GM19023 (cell line): ENCODE measurements around the gene TAF4B.
"Not testable (repeated sequence)": the region's sequence is repeated elsewhere in the genome, so short reads cannot be mapped to it uniquely, and the experiment has no call there.

ENCODE experiments used
- ATAC-seq: cut with Tn5 transposase; IDR thresholded peaks from one replicate; pipeline ENCODE4 v1.9.1; 2021; ENCODE audit warnings: mild to moderate bottlenecking, moderate library complexity; ENCODE audit not compliant: unreplicated experiment

Gene TAF4B

DNA sequence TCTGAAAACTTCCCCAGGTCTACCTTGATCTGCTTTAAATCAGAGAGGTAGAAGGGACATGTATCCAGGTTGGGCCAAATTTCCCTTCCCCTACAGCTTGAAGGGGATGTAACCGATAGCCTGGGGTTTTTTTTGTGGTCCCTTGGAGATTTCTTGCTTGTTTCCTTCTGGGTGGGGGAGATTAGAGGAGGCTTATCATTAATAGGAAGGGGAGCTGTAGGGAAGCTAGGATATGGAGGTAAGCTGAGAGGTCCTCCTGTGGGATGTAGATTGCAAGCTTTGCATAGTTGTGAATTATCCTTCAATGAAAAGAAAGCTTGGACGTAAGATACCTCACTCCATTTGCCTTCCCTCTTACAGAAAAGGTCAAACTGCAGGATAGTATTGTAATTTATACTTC is 11.1 kb downstream of the TAF4B start:
- ATAC-seq = not testable (repeated sequence)

- not testable (repeated sequence) for ATAC-seq
Observed at GRCh38 chr18:26238718-26239117, 12.5 kb downstream of the TAF4B start.

GRCh38 chr18:26242392-26242791 is 16.1 kb downstream of the TAF4B start:
- ATAC-seq = not testable (repeated sequence)

GRCh38 chr18:26245434-26245833 is 19.2 kb downstream of the TAF4B start:
- ATAC-seq = not testable (repeated sequence)

DNA sequence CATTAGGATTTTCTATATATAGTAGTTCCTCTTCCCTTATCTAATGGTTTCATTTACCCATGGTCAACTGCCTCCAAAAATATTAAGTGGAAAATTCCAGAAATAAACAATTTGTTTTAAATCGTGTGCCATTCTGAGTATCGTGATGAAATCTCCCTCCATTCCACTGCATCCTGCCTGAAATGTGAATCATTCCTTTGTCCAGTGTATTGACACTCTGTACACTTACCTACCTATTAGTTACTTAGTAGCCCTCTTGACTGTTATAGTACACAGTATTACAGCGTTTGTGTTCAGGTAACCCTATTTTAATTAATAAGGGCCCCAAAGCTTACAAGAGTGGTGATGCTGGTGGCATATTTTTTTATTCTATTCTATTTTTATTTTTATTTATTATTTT is 26.2 kb downstream of the TAF4B start:
- ATAC-seq = no peak

- not testable (repeated sequence) for ATAC-seq
Observed at GRCh38 chr18:26254808-26255207, 28.6 kb downstream of the TAF4B start.

GRCh38 chr18:26255695-26256622 is 29.7 kb downstream of the TAF4B start:
- no peak for ATAC-seq

GRCh38 chr18:26258711-26259110 is 32.5 kb downstream of the TAF4B start:
- no peak for ATAC-seq

DNA sequence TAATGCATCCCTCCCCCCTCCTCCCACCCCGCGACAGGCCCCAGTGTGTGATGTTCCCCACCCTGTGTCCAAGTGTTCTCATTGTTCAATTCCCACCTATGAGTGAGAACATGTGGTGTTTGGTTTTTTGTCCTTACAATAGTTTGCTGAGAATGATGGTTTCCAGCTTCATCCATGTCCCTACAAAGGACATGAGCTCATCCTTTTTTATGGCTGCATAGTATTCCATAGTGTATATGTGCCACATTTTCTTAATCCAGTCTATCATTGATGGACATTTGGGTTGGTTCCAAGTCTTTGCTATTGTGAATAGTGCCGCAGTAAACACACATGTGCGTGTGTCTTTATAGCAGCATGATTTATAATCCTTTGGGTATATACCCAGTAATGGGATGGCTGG is 33.2 kb downstream of the TAF4B start:
- ATAC-seq = not testable (repeated sequence)

- ATAC-seq = no peak
Observed at GRCh38 chr18:26262156-26262555, 35.9 kb downstream of the TAF4B start.

DNA sequence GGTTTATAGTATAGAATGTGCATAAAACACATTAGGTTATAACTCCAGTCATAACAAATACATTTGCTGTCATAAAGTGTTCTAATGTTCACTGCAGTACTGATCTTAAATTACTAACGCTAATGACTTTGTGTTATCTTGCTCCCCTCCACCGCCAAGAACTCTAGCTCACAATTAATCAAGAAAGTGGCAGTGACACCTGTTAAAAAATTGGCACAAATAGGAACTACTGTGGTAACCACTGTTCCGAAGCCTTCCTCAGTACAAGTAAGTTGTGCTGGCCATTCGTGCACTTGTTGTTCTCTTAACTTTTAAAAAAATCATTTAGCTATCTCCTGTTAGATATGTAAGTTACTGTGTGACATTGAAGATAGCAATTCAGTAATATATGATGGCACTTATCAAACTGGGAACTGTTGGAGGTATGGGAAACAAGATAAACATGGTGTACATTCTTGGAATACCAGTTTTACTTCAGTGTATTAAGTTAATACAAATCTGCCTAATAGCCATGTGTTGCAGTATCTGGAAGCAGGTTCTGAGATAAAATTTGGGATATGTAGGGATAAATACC is 41.2 kb downstream of the TAF4B start:
- no peak for ATAC-seq

GRCh38 chr18:26268454-26268853 is 42.2 kb downstream of the TAF4B start:
- no peak for ATAC-seq

GRCh38 chr18:26271917-26272549 is 45.8 kb downstream of the TAF4B start:
- ATAC-seq = no peak

DNA sequence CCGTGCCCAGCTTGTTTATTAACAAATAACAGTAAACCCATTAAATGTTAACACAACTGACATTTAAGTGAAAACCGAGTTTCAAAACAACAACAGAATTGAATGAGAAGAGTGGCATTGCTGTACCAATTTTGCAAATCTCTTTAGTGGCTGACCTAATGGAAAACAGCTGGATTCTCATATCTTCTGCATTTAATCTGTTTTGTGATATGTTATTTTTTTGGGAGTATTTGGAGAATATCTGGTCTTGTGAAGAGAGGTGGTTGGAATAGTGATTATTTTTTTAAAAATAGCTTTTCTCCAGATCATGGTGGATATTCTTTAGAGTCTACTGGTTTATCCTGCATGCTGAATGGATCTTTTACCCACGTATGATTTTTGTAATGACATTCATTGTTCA is 51.1 kb downstream of the TAF4B start:
- no peak for ATAC-seq

DNA sequence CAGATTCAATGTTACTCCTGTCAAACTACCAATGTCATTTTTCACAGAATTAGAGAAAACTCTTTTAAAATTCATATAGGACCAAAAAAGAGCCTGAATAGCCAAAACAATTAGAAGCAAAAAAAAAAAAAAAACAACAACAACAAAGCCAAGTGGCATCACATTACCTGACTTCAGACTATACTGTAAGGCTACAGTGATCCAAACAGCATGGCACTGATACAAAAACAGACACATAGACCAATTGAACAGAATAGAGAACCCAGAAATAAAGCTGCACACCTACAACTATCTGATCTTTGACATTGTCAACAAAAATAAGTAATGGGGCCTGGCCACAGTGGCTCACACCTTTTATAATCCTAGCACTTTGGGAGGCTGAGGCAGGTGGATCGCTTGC is 53.2 kb downstream of the TAF4B start:
- ATAC-seq = no peak

DNA sequence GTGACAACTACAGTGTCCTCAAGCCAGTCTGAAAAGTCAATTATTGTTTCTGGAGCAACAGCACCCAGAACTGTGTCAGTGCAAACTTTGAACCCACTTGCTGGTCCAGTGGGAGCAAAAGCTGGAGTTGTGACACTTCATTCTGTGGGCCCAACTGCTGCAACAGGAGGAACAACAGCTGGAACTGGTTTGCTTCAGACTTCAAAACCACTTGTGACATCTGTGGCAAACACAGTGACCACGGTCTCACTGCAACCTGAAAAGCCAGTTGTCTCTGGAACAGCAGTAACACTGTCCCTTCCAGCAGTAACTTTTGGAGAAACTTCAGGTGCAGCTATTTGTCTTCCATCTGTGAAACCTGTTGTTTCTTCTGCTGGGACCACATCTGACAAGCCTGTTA is 59.8 kb downstream of the TAF4B start:
- ATAC-seq = no peak

GRCh38 chr18:26287644-26288043 is 61.4 kb downstream of the TAF4B start:
- no peak for ATAC-seq

- no peak for ATAC-seq
Observed at GRCh38 chr18:26290385-26290784, 64.1 kb downstream of the TAF4B start.

DNA sequence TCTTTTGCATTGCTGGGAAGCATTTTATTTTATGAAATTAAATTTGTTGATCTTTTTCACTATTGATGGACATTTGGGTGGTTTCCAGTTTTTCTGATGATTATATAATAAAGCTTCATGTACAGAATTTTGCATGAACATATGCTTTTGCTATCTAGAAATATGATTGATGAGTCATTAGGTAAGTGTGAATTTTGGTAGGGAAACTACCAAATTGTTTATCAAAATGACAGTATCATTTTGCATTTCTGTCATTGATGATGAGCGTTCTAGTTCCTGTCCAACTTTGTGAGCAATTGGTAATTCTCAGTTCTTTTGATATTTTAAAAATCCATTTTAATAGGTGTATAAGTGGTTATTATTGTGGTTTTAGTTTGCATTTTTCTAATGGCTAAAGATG is 67.7 kb downstream of the TAF4B start:
- no peak for ATAC-seq

- ATAC-seq = no peak
Observed at GRCh38 chr18:26298107-26298506, 71.9 kb downstream of the TAF4B start.

GRCh38 chr18:26301681-26302080 is 75.4 kb downstream of the TAF4B start:
- ATAC-seq = no peak

- ATAC-seq = not testable (repeated sequence)
Observed at GRCh38 chr18:26303222-26303621, 77.0 kb downstream of the TAF4B start.
